HEK293 (cell line): ENCODE results near the gene INPP5A.

Source experiments
- CTCF ChIA-PET: fragments of 350-600 bp; formaldehyde crosslinking; extraction: SDS; loops from one replicate; lab custom pipeline; 2021; ENCODE audit warnings: antibody characterized with exemption; lab: Yijun Ruan, JAX
- POLR2A ChIA-PET: fragments of 300-600 bp; formaldehyde crosslinking; extraction: SDS; loops from one replicate; lab custom pipeline; 2020; ENCODE audit warnings: antibody characterized with exemption, inconsistent platforms; lab: Yijun Ruan, JAX
- H3K27ac ChIP-seq: fragments of 200-500 bp; sonication (Bioruptor generic); 2 replicates; pipeline ENCODE4 v1.5.1; 2014; ENCODE audit warnings: low read depth, low read length, control low read depth, inconsistent platforms; ENCODE audit errors: extremely low read depth
- H3K36me3 ChIP-seq, 2 experiments: fragments of 200-500 bp in 1 of 2; sonication (Bioruptor generic) in 1 of 2; 1 replicate in 1 of 2; 2 replicates in 1 of 2; pipeline ENCODE4 v1.5.1; 2014 to 2017; ENCODE audit warnings: inconsistent platforms in 2 of 2, low read length in 2 of 2; ENCODE audit not compliant: control insufficient read depth in 2 of 2, insufficient read depth in 1 of 2
- H3K4me1 ChIP-seq: fragments of 200-500 bp; sonication (Bioruptor generic); 2 replicates; pipeline ENCODE4 v1.5.1; 2014; ENCODE audit warnings: mild to moderate bottlenecking, low read length, inconsistent platforms; ENCODE audit not compliant: control insufficient read depth, insufficient read depth
- H3K4me3 ChIP-seq: 2 replicates; pipeline ENCODE4 v1.5.1; 2011; ENCODE audit warnings: low read depth, mild to moderate bottlenecking, control low read depth, low read length, moderate library complexity
- H3K9me3 ChIP-seq: fragments of 200-500 bp; sonication (Bioruptor generic); 2 replicates; pipeline ENCODE4 v1.5.1; 2014; ENCODE audit warnings: low read depth, low read length, inconsistent platforms; ENCODE audit not compliant: control insufficient read depth, insufficient read depth
- BCL11A ChIP-seq: fragments of 450-650 bp; formaldehyde crosslinking; IDR thresholded peaks from 2 replicates; pipeline ENCODE4 v1.5.1; 2016; ENCODE audit warnings: low read depth, missing biosample characterization, missing genetic modification characterization
- GLIS2 ChIP-seq: fragments of 450-650 bp; formaldehyde crosslinking; IDR thresholded peaks from 2 replicates; pipeline ENCODE4 v1.5.1; 2016; ENCODE audit warnings: missing biosample characterization, missing genetic modification characterization
- HOXD13 ChIP-seq: sonication (generic); formaldehyde crosslinking; IDR thresholded peaks from 2 replicates; pipeline ENCODE4 v1.8.0; 2022; ENCODE audit warnings: missing genetic modification reagents, borderline replicate concordance
- KLF1 ChIP-seq: fragments of 450-650 bp; formaldehyde crosslinking; IDR thresholded peaks from 2 replicates; pipeline ENCODE4 v1.5.1; 2016; ENCODE audit warnings: missing biosample characterization, missing genetic modification characterization
- SP3 ChIP-seq: fragments of 450-650 bp; formaldehyde crosslinking; IDR thresholded peaks from 2 replicates; pipeline ENCODE4 v1.5.1; 2016; ENCODE audit warnings: missing biosample characterization, missing genetic modification characterization
- ZBTB21 ChIP-seq: fragments of 450-650 bp; formaldehyde crosslinking; IDR thresholded peaks from 2 replicates; pipeline ENCODE4 v1.5.1; 2017; ENCODE audit warnings: missing biosample characterization, missing genetic modification characterization
- ZNF202 ChIP-seq: fragments of 450-650 bp; formaldehyde crosslinking; IDR thresholded peaks from 2 replicates; pipeline ENCODE4 v1.5.1; 2016; ENCODE audit warnings: missing biosample characterization, missing genetic modification characterization, borderline replicate concordance
- ZNF266 ChIP-seq: fragments of 450-650 bp; formaldehyde crosslinking; IDR thresholded peaks from 2 replicates; pipeline ENCODE4 v1.5.1; 2016; ENCODE audit warnings: missing biosample characterization, missing genetic modification characterization, low read depth
- ZNF473 ChIP-seq: fragments of 450-650 bp; formaldehyde crosslinking; IDR thresholded peaks from 2 replicates; pipeline ENCODE4 v1.5.1; 2017; ENCODE audit warnings: missing biosample characterization, missing genetic modification characterization
- ZNF501 ChIP-seq: fragments of 450-650 bp; formaldehyde crosslinking; IDR thresholded peaks from 2 replicates; pipeline ENCODE4 v1.5.1; 2016; ENCODE audit warnings: missing biosample characterization, missing genetic modification characterization
- ZNF639 ChIP-seq: fragments of 450-650 bp; formaldehyde crosslinking; IDR thresholded peaks from 2 replicates; pipeline ENCODE4 v1.5.1; 2016; ENCODE audit warnings: missing biosample characterization, missing genetic modification characterization
- ZNF660 ChIP-seq: fragments of 450-650 bp; IDR thresholded peaks from 2 replicates; pipeline ENCODE4 v1.5.1; 2018; ENCODE audit warnings: missing biosample characterization, mild to moderate bottlenecking, missing genetic modification characterization
- ZNF768 ChIP-seq: fragments of 450-650 bp; formaldehyde crosslinking; IDR thresholded peaks from 2 replicates; pipeline ENCODE4 v1.5.1; 2018; ENCODE audit warnings: missing biosample characterization, mild to moderate bottlenecking, missing genetic modification characterization
- ZNF792 ChIP-seq: fragments of 450-650 bp; formaldehyde crosslinking; IDR thresholded peaks from 2 replicates; pipeline ENCODE4 v1.5.1; 2016; ENCODE audit warnings: missing biosample characterization, missing genetic modification characterization
- ZSCAN30 ChIP-seq: fragments of 450-650 bp; IDR thresholded peaks from 2 replicates; pipeline ENCODE4 v1.5.1; 2018; ENCODE audit warnings: missing biosample characterization, mild to moderate bottlenecking, missing genetic modification characterization, moderate library complexity
- TF ChIP-seq, protein P1 (sequence below): fragments of 450-650 bp; formaldehyde crosslinking; conservative IDR thresholded peaks from 2 replicates; pipeline ENCODE4 v1.5.1; 2016; ENCODE audit warnings: low read depth, missing biosample characterization, missing genetic modification characterization
- TF ChIP-seq, protein P2 (sequence below): fragments of 450-650 bp; IDR thresholded peaks from 2 replicates; pipeline ENCODE4 v1.5.1; 2018; ENCODE audit warnings: missing biosample characterization, mild to moderate bottlenecking, missing genetic modification characterization
- TF ChIP-seq, protein P3 (sequence below): fragments of 450-650 bp; formaldehyde crosslinking; IDR thresholded peaks from 2 replicates; pipeline ENCODE4 v1.5.1; 2016; ENCODE audit warnings: missing biosample characterization, missing genetic modification characterization
- TF ChIP-seq, protein P4 (sequence below): fragments of 450-650 bp; formaldehyde crosslinking; IDR thresholded peaks from 2 replicates; pipeline ENCODE4 v1.5.1; 2016; ENCODE audit warnings: missing biosample characterization, missing genetic modification characterization, borderline replicate concordance

The INPP5A gene

DNA sequence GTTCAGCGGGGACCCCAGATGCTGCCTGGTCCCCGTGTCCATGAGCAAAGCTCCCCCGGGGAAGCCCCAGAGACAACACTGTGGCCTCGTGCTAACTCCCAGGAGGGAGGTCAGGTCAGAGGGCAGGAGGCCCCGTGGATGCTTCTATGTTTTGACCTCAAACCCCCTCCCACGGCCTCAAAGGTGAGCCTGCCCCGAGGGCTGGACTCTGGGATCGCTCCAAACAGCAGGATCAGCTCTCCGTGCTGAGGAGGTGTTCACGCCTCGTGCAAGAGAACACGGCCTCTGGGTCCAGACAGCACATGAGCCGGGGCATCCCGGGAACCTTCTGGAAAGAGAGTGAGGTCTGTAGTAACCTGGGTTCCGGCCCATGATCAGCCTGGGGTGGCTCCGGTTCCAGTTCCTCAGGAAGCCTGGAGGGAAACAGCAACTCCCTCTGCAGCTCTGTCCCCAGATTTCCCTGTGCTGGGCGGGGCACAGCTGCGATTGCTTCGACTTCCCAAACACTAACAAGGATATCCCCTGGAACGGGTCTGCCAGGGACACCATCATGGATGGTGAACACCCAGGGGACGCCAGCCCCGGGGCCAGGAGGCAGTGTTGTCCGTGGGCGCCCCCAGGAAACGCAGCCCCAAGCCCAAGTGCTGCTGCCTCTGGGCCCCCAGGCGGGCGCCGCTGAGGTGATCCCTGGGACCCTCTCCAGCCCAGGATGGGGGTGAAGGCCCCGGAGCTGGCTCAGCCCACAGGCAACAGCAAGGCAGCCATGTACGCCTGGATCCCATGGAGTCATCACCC is 18.0 kb upstream of the INPP5A start:
- ChIA-PET CTCF (no interaction called here), POLR2A (no interaction called here)
- Histone ChIP-seq H3K9me3 (no peaks in the 10 kb centered on the region), H3K27ac (no peak overlapping the region), H3K36me3 (no peaks in the 10 kb centered on the region; a peak in 1 of 3 replicates), H3K4me3 (no peak overlapping the region), H3K4me1 (peaks cover 12% of the 10 kb centered on the region)
- TF ChIP-seq KLF1 (tag by site-specific recombination) (no peak), ZNF639 (tag by site-specific recombination) (no peak), ZNF501 (tag by site-specific recombination) (no peak), ZNF266 (tag by site-specific recombination) (no peak), ZNF660 (tag by site-specific recombination) (no peak), ZNF202 (tag by site-specific recombination) (no peak), HOXD13 (CRISPR knock-in tag) (no peak), BCL11A (tag by site-specific recombination) (no peak), SP3 (tag by site-specific recombination) (no peak), ZNF473 (tag by site-specific recombination) (no peak), ZNF768 (tag by site-specific recombination) (no peak)
- TF ChIP-seq, protein P1, sequence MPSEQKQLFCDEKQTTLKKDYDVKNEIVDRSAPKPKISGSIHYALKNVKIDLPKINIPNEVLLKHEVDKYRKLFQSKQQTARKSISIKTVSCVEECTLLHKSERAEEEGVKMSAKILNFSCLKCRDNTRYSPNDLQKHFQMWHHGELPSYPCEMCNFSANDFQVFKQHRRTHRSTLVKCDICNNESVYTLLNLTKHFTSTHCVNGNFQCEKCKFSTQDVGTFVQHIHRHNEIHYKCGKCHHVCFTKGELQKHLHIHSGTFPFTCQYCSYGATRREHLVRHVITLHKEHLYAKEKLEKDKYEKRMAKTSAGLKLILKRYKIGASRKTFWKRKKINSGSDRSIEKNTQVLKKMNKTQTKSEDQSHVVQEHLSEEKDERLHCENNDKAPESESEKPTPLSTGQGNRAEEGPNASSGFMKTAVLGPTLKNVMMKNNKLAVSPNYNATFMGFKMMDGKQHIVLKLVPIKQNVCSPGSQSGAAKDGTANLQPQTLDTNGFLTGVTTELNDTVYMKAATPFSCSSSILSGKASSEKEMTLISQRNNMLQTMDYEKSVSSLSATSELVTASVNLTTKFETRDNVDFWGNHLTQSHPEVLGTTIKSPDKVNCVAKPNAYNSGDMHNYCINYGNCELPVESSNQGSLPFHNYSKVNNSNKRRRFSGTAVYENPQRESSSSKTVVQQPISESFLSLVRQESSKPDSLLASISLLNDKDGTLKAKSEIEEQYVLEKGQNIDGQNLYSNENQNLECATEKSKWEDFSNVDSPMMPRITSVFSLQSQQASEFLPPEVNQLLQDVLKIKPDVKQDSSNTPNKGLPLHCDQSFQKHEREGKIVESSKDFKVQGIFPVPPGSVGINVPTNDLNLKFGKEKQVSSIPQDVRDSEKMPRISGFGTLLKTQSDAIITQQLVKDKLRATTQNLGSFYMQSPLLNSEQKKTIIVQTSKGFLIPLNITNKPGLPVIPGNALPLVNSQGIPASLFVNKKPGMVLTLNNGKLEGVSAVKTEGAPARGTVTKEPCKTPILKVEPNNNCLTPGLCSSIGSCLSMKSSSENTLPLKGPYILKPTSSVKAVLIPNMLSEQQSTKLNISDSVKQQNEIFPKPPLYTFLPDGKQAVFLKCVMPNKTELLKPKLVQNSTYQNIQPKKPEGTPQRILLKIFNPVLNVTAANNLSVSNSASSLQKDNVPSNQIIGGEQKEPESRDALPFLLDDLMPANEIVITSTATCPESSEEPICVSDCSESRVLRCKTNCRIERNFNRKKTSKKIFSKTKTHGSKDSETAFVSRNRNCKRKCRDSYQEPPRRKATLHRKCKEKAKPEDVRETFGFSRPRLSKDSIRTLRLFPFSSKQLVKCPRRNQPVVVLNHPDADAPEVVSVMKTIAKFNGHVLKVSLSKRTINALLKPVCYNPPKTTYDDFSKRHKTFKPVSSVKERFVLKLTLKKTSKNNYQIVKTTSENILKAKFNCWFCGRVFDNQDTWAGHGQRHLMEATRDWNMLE, result no peak

GRCh38 chr10:132520177-132520811 is 17.3 kb upstream of the INPP5A start:
- POLR2A ChIA-PET, result no interaction called here
- H3K36me3 ChIP-seq, result no peaks in the 10 kb centered on the region
- CTCF ChIA-PET, result no interaction called here
- no peak overlapping the region for H3K4me3 ChIP-seq
- H3K4me1 ChIP-seq, result peaks cover 12% of the 10 kb centered on the region
- H3K27ac ChIP-seq, result no peak overlapping the region
- no peaks in the 10 kb centered on the region for H3K9me3 ChIP-seq
- TF ChIP-seq, protein P2, sequence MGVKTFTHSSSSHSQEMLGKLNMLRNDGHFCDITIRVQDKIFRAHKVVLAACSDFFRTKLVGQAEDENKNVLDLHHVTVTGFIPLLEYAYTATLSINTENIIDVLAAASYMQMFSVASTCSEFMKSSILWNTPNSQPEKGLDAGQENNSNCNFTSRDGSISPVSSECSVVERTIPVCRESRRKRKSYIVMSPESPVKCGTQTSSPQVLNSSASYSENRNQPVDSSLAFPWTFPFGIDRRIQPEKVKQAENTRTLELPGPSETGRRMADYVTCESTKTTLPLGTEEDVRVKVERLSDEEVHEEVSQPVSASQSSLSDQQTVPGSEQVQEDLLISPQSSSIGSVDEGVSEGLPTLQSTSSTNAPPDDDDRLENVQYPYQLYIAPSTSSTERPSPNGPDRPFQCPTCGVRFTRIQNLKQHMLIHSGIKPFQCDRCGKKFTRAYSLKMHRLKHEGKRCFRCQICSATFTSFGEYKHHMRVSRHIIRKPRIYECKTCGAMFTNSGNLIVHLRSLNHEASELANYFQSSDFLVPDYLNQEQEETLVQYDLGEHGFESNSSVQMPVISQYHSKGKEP (tag by site-specific recombination), result no peak
- TF ChIP-seq ZNF792 (tag by site-specific recombination) (no peak), GLIS2 (tag by site-specific recombination) (0 out of 2 replicates have a peak, but pooled peaks have one; percentile 29), ZSCAN30 (tag by site-specific recombination) (no peak), ZBTB21 (tag by site-specific recombination) (no peak)
- TF ChIP-seq, protein P3, sequence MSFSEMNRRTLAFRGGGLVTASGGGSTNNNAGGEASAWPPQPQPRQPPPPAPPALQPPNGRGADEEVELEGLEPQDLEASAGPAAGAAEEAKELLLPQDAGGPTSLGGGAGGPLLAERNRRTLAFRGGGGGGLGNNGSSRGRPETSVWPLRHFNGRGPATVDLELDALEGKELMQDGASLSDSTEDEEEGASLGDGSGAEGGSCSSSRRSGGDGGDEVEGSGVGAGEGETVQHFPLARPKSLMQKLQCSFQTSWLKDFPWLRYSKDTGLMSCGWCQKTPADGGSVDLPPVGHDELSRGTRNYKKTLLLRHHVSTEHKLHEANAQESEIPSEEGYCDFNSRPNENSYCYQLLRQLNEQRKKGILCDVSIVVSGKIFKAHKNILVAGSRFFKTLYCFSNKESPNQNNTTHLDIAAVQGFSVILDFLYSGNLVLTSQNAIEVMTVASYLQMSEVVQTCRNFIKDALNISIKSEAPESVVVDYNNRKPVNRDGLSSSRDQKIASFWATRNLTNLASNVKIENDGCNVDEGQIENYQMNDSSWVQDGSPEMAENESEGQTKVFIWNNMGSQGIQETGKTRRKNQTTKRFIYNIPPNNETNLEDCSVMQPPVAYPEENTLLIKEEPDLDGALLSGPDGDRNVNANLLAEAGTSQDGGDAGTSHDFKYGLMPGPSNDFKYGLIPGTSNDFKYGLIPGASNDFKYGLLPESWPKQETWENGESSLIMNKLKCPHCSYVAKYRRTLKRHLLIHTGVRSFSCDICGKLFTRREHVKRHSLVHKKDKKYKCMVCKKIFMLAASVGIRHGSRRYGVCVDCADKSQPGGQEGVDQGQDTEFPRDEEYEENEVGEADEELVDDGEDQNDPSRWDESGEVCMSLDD (tag by site-specific recombination), result no peak
- TF ChIP-seq, protein P4, sequence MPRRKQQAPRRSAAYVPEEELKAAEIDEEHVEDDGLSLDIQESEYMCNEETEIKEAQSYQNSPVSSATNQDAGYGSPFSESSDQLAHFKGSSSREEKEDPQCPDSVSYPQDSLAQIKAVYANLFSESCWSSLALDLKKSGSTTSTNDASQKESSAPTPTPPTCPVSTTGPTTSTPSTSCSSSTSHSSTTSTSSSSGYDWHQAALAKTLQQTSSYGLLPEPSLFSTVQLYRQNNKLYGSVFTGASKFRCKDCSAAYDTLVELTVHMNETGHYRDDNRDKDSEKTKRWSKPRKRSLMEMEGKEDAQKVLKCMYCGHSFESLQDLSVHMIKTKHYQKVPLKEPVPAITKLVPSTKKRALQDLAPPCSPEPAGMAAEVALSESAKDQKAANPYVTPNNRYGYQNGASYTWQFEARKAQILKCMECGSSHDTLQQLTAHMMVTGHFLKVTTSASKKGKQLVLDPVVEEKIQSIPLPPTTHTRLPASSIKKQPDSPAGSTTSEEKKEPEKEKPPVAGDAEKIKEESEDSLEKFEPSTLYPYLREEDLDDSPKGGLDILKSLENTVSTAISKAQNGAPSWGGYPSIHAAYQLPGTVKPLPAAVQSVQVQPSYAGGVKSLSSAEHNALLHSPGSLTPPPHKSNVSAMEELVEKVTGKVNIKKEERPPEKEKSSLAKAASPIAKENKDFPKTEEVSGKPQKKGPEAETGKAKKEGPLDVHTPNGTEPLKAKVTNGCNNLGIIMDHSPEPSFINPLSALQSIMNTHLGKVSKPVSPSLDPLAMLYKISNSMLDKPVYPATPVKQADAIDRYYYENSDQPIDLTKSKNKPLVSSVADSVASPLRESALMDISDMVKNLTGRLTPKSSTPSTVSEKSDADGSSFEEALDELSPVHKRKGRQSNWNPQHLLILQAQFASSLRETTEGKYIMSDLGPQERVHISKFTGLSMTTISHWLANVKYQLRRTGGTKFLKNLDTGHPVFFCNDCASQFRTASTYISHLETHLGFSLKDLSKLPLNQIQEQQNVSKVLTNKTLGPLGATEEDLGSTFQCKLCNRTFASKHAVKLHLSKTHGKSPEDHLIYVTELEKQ, result no peak
